Suppressor macrophage (primary cell): ENCODE results near the gene B4GALT7.
A peak's percentile ranks its signal among the peaks of the same experiment; 100 is the strongest.
"Not testable (repeated sequence)": the region's sequence is repeated elsewhere in the genome, so short reads cannot be mapped to it uniquely, and the experiment has no call there.

ENCODE experiments used
- DNase-seq, 4 experiments: peaks; one replicate each; pipeline ENCODE4 v3.0.0-alpha.2; 2020 to 2022
- total RNA-seq, 17 experiments: gene quantifications; one replicate each; lab custom pipeline; 2026; ENCODE audit warnings: mixed read lengths in 6 of 17, inconsistent platforms in 3 of 17; lab: John Stamatoyannopoulos, UW

Gene B4GALT7, protein sequence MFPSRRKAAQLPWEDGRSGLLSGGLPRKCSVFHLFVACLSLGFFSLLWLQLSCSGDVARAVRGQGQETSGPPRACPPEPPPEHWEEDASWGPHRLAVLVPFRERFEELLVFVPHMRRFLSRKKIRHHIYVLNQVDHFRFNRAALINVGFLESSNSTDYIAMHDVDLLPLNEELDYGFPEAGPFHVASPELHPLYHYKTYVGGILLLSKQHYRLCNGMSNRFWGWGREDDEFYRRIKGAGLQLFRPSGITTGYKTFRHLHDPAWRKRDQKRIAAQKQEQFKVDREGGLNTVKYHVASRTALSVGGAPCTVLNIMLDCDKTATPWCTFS
- 6.6 to 27.9 (median 15.3) reads per million in 17 experiments for total RNA-seq

- DNase-seq, result peak; percentile 86 to 96 (median 92)
Measured at GRCh38 chr5:177599731-177600507, at the start of gene B4GALT7. B4GALT7 (plus strand) TSS chr5:177600132; CDS start chr5:177600211, 79 bp downstream.

DNA sequence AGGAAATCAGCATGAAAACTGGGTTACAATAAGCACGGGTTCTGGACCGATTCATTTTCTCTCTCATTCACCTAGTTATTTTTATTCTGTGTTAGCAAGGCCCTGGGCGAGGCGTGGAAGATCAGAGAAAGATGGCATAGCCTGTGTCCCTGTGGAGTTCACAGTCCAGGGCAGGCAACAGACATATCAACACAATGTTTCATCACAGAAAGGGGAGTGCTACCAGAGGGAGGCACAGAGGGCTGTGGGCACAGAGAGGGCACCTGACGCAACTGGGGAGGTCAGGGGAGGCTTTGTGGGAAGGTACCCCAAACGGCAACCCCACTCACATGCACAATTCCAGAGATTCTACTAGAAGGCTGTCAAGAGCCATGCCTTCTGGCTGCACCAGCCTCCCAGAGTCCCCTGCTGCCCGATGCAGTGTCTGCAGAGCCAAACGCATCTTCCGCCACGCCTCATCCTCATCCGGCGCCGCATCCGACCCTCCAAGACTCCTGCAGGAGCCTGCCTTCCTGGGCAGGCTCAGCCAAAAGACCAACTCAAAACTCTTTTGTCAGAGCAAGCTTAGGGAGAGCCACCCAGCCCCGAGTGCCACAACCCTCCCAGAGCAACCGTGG is 47.0 kb upstream of the B4GALT7 start:
- DNase-seq, result no peak

GRCh38 chr5:177553671-177554429 is 46.1 kb upstream of the B4GALT7 start:
- peak; percentile 14 to 68 (median 39) for DNase-seq

GRCh38 chr5:177554474-177555111 is 45.3 kb upstream of the B4GALT7 start, which contains the start of gene FAM193B:
FAM193B (minus strand) TSS chr5:177554563; CDS start chr5:177554458, 105 bp downstream.
- peak; percentile 94 to 97 (median 95) for DNase-seq

DNA sequence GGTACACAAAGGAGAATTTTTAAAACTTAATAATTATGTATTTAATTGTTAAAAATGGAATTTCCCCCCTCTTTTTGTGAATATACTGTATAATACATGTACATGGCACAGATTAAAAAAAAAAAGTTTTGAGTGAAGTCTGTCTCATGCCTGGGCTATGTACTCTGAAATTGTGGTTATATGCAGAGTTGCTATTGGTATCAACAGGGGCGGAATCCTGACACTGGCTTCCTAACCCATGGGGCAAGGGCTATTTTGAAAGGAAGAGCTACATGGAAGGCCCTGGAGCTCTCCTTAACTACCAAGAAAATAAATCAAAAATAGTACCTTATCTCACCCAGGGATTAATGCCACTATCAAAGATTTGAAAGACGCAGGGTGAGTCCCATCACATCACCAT is 44.7 kb upstream of the B4GALT7 start:
- DNase-seq, result no peak

DNA sequence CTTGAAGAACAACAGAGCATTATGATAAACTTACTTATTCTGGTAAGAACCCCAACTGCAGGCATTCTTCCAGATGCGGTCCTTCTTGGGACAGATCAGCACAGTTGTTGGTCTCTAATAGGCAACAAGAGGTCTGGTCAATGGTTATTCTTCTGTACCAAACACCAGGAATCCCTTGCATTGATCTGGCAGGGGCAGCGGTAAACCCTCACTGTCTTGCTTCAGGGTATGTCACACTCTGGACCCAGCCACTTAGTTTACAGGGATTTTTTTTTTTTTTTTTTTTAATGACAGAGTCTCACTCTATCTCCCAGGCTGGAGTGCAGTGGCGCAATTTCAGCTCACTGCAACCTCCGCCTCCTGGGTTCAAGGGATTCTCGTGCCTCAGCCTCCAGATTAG is 44.3 kb upstream of the B4GALT7 start:
- DNase-seq, result no peak

- peak in 2 of 4 experiments; percentile 29 to 34 for DNase-seq
Measured at GRCh38 chr5:177557041-177557647, 42.8 kb upstream of the B4GALT7 start.

DNA sequence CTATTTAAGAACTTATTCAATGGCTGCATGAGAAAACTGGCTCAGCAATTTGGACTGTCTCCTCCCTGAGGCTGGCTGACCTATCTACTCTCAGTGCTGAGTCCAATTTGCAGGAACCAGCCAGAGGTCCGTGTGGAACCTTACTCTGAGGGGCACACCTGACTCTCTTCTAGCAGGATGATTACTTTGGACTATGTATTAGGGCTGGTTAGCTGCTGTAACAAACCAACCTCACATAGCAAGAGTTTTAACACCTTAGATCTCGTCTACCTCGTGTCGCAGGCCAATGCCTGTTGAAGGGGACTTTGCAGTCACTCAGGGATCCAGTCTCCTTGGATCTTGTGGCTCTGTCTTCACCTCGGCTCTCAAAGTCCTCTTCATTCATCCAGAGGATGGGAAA is 42.1 kb upstream of the B4GALT7 start:
- DNase-seq, result no peak

DNA sequence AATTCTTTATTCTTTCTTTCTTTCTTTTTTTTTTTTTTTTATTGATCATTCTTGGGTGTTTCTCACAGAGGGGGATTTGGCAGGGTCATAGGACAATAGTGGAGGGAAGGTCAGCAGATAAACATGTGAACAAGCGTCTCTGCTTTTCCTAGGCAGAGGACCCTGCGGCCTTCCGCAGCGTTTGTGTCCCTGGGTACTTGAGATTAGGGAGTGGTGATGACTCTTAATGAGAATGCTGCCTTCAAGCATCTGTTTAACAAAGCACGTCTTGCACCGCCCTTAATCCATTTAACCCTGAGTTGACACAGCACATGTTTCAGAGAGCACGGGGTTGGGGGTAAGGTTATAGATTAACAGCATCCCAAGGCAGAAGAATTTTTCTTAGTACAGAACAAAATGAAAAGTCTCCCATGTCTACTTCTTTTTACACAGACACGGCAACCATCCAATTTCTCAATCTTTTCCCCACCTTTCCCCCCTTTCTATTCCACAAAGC is 40.4 kb upstream of the B4GALT7 start:
- not testable (repeated sequence) for DNase-seq

DNA sequence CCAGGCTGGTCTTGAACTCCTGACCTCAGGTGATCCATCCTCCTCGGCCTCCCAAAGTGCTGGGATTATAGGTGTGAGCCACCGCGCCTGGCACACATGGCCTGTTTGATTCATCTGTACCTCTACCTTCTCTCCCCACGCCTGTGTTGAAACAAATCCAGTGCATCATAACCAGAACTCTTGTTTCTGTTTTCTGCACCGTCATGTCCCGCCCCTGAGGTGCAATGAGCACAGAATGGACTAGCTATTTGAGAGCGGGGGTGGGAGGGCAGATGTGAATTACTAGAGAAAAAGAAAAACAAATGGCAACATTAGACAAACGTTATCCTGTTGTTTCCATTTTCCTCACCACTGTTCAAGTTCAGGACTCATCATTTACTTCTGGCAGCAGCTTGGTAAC is 34.9 kb upstream of the B4GALT7 start:
- no peak for DNase-seq

GRCh38 chr5:177568326-177568725 is 31.6 kb upstream of the B4GALT7 start:
- no peak for DNase-seq

GRCh38 chr5:177569894-177570293 is 30.0 kb upstream of the B4GALT7 start:
- DNase-seq, result no peak

DNA sequence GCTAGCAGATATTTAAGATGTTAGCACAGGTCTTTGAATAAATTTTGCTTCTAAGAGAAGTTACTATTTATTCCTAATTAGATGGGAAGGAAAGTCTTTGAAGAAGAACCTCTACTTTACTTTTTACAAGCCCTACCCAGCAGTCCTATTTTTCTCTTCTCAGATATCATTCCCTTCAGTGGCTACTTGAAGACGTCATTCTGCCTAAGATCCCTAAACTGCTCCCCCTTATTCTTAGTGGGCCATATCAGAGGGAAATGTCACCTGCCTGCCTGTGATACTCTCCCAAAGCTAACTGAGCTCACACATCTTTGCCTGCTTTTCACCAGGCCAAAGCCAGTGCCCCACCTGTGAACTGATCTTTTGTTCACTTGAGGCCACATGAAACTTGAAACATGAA is 24.4 kb upstream of the B4GALT7 start:
- no peak for DNase-seq

DNA sequence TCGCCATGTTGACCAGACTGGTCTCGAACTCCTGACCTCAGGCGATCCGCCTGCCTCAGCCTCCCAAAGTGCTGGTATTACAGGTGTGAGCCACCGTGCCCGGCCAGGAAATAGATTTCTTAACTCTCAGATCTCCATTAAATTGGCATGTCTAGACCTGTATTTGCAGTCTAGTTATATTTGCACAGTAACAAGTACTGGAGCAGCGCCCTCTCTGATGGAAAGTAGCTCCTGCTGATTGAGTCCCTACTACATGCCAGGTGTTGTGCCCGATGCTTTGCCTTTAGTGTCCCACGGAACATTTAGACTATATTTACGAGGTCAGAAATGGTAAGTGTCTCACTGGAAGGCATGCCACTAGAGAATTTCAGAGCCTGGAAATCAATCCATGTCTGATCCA is 23.8 kb upstream of the B4GALT7 start:
- no peak for DNase-seq

DNA sequence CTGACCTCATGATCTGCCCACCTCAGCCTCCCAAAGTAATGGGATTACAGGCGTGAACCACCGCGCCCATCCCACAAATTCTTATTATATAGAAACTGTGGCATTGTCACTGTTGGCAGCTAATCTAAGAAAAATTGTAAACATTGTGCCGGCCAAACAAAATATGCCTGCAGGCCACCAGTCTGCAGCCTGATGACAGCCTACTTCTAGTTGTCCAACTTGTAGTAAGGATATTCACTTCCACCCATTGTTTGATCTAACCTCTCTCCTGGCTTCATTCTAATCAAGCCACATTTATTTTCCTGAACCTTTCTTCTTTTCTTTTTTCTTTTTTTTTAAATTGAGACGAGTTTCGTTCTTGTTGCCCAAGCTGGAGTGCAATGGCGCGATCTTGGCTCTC is 21.6 kb upstream of the B4GALT7 start:
- no peak for DNase-seq

DNA sequence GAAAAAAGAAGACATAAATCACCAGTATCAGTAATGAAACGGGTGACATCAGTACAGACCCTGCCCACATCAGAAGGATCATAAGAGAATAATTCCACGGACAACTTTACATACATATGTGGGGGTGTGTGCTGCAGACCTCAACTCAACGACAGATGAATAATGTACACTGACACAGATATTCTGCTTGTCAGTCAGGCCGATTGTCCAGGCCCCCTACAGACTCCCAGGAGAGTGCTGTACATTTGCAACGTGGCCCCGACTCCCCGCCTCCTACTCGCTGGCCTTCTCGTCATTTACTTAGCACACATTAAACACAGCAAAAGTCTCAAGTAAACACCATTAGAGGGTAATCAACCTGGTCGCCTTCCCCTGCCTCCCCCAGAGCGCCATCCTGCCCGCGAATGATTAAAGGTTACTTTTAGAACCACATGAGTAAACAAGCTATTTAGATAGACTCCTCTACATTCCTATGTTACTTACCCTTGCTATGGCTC is 11.5 kb upstream of the B4GALT7 start:
- no peak for DNase-seq

DNA sequence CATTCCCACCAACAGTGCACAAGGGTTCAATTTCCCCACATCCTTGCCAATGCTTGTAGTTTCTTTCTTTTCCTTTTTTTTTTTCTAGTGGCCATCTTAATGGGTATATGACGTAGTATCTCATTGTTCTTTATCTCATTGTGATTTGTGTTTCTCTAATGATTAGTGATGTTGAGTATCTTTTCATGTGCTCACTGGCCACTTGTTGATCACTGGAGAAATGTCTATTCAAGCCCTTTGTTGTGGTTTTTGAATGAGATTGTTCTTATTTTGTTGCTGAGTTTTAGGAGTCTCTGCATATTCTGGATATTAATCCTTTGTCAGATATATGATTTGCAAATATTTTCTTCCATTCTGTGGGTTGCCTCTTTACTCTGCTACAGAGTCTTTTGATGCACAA is 9.5 kb upstream of the B4GALT7 start:
- no peak for DNase-seq

DNA sequence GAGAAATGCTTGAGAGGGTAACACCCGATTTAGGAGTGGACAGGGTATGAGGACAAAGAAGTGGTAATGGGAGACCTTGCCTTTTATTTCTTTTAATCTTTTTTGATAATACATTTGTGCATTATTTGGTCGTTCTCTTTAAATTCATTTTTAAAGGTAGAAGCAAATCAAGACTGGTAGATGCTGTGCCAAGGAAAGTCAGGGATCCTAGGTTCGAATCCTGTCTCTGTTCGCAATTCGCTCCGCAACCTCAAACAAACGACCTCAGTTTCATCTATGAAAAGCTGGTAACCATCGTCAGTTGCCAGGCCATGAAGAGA is 8.3 kb upstream of the B4GALT7 start:
- DNase-seq, result no peak

DNA sequence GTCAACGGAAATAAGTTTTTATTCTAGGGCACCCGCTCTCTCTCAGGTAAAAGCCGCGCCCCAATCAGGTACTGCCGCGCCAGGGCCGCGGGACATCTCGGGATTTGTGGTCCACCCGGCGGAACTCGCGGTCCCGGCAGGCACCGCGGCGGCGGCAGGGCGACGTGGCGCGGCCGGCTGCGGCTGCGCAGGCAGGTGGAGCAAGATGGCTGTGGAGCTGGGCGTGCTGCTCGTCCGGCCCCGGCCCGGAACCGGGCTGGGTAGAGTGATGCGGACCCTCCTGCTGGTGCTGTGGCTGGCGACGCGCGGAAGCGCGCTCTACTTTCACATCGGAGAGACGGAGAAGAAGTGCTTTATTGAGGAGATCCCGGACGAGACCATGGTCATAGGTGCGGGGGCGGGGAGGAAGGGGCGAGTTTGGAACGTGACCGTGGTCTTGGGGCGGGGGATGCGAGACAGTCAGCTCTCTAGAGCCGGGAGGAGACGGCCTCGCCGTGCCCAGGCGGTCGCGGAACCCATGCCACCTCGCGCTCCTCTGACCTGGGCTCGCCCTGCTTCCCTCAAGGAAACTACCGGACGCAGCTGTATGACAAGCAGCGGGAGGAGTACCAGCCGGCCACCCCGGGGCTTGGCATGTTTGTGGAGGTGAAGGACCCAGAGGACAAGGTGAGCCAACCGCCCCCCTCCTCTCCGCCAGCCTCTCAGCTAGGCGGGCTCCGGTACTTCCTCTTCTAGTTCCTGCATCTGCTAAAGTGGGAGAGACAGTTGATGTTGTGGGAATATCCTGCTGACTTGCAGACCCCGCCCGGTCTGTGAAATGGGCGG is 7.7 kb upstream of the B4GALT7 start, which contains the start of gene TMED9:
TSS of gene TMED9 (plus strand) at position 194 of the 825 bp plus-strand sequence. CDS start at position 206, 12 bp downstream.
- peak; percentile 85 to 94 (median 90) for DNase-seq

DNA sequence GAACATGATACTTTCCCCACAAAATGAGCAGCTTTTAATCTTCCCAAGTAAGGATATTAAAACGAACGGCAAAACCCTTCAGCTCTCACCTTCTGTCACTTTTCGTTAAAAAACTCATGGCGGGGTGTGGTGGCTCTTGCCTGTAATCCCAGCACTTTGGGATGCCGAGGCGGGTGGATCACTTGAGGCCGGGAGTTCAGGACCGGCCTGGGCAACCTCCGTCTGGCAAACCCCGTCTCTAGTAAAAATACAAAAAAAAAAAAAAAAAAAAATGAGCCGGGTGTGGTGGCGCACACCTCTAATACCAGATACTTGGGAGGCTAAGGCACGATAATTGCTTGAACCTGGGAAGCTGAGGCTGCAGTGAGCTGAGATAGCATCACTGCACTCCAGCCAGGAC is 7.0 kb upstream of the B4GALT7 start:
- no peak for DNase-seq
